Activated CD8-positive, alpha-beta T cell treated with anti-CD3 and anti-CD28 coated beads for 36 hours (primary cell): ENCODE results near the gene NAE1. TPM values are rescaled to one million over a fixed set of nuclear protein-coding genes. Genes with fewer than 3 reads are reported as not detected.

Source experiments
- ATAC-seq: fragments of 200-7000 bp; cut with Tn5 transposase; one replicate; pipeline ENCODE4 v1.10.0; 2021; ENCODE audit warnings: mild to moderate bottlenecking, moderate library complexity
- CTCF ChIA-PET: fragments of 350-600 bp; sonication (Branson Sonifier 250); formaldehyde crosslinking; loops from one replicate; lab custom pipeline; 2021; ENCODE audit warnings: antibody characterized with exemption; lab: Charles Lee
- POLR2A ChIA-PET: fragments of 350-600 bp; sonication (Branson Sonifier 250); formaldehyde crosslinking; loops from one replicate; lab custom pipeline; 2021; ENCODE audit warnings: antibody characterized with exemption; lab: Charles Lee
- DNase-seq: peaks from one replicate; pipeline ENCODE4 v3.0.0-alpha.2; 2020
- H3K27ac Mint-ChIP-seq: one replicate; pipeline ENCODE4 v1.8.0; 2021; ENCODE audit warnings: mild to moderate bottlenecking, mixed read lengths
- H3K27me3 Mint-ChIP-seq: one replicate; pipeline ENCODE4 v1.8.0; 2021; ENCODE audit warnings: mixed read lengths
- H3K36me3 Mint-ChIP-seq: one replicate; pipeline ENCODE4 v1.8.0; 2021; ENCODE audit warnings: low read depth, mixed read lengths
- H3K4me1 Mint-ChIP-seq: one replicate; pipeline ENCODE4 v1.8.0; 2021; ENCODE audit warnings: low read depth, mixed read lengths
- H3K4me3 Mint-ChIP-seq: one replicate; pipeline ENCODE4 v1.8.0; 2021; ENCODE audit warnings: mild to moderate bottlenecking, moderate library complexity, mixed read lengths
- H3K9me3 Mint-ChIP-seq: one replicate; pipeline ENCODE4 v1.8.0; 2021; ENCODE audit warnings: mixed read lengths
- intact Hi-C: fragments of 100-400 bp; cut with micrococcal nuclease; formaldehyde crosslinking; loops from one replicate; pipeline ENCODE4 v1.10.0; 2022
- total RNA-seq, 2 experiments: library from RNA; stranded (reverse); gene quantifications; one replicate each; pipeline ENCODE4 v1.2.3, GENCODE V29; 2021
- TF ChIP-seq, protein P1 (sequence below): fragments of 200-600 bp; IDR thresholded peaks from one replicate; pipeline ENCODE4 v1.8.0; 2022; ENCODE audit warnings: antibody characterized with exemption, mild to moderate bottlenecking

The NAE1 gene
- total RNA-seq, 2 experiments from 2014 or later = 115 to 123 TPM

DNA sequence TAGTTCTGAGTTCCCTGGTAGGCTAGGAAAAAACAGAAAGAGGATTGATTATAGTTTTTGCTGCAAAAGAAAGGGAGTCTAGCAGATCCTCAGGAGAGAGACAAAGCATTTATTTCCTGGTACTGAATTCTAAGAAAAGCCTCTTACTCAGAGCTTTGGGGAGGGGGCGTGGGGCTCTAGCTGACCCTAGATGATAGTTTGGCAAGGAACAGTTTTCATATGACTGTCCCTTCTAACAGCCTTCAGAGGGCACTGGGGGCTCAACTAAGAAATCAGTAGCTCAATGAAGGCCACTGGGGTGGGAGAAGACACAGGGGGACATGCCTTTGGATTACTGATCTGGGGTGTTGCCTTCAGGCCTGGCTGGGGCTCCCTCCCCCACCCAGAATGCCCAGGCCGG, 17.4 kb upstream of the NAE1 start:
- peaks cover 11% of the 10 kb centered on the region for H3K4me1 Mint-ChIP-seq
- ChIA-PET CTCF (interaction anchor here (5.3 to 9.2 kb wide), 2 partner anchors 18 to 19 kb away, joined by 41 to 71 read pairs; partner anchors contain the start of gene NAE1), POLR2A (no interaction called here)
- H3K9me3 Mint-ChIP-seq = no peaks in the 10 kb centered on the region
- ATAC-seq (peak; percentile 62), DNase-seq (peak; percentile 52)
- H3K36me3 Mint-ChIP-seq = no peaks in the 10 kb centered on the region
- H3K4me3 Mint-ChIP-seq = no peak overlapping the region
- H3K27me3 Mint-ChIP-seq = peaks cover 28% of the 10 kb centered on the region
- no peak overlapping the region for H3K27ac Mint-ChIP-seq
- TF ChIP-seq, protein P1, sequence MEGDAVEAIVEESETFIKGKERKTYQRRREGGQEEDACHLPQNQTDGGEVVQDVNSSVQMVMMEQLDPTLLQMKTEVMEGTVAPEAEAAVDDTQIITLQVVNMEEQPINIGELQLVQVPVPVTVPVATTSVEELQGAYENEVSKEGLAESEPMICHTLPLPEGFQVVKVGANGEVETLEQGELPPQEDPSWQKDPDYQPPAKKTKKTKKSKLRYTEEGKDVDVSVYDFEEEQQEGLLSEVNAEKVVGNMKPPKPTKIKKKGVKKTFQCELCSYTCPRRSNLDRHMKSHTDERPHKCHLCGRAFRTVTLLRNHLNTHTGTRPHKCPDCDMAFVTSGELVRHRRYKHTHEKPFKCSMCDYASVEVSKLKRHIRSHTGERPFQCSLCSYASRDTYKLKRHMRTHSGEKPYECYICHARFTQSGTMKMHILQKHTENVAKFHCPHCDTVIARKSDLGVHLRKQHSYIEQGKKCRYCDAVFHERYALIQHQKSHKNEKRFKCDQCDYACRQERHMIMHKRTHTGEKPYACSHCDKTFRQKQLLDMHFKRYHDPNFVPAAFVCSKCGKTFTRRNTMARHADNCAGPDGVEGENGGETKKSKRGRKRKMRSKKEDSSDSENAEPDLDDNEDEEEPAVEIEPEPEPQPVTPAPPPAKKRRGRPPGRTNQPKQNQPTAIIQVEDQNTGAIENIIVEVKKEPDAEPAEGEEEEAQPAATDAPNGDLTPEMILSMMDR = no peak
- intact Hi-C loops = no loop called here

DNA sequence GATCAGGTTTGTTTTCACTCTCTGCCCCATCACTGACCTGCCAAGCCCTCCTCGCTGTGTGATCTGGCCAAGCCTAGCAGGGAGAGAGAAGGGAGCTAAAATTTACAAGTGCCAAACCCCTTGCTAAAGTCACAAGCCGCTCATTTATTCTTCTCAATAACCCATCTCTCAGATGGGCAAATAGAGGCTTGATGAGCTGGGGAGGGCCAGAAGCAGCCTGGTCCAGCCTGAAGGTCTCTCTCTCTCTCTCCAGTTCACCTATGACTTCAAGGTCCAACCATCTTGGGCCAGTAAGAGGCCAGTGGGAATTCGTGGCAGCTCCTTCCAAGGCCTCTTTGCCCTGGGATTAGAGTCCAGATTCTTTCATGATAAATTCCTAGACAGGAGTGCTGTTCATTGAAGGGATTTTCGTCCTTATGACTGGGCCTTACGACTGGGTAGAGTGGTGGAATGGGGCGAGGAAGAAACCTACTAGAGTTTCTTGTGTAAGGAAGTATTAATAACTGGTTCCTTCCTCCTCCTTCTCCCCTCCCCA, 16.8 kb upstream of the NAE1 start:
- DNase-seq (no peak), ATAC-seq (no peak)
- Mint-ChIP-seq H3K36me3 (no peaks in the 10 kb centered on the region), H3K4me1 (peaks cover 11% of the 10 kb centered on the region), H3K4me3 (no peak overlapping the region), H3K27ac (no peak overlapping the region), H3K9me3 (no peaks in the 10 kb centered on the region), H3K27me3 (peaks cover 34% of the 10 kb centered on the region)
- POLR2A ChIA-PET = no interaction called here
- CTCF ChIA-PET = interaction anchor here (5.3 to 9.2 kb wide), 2 partner anchors 18 to 20 kb away, joined by 41 to 71 read pairs; partner anchors contain the start of gene NAE1
- intact Hi-C loops = no loop called here
- TF ChIP-seq, protein P1 = no peak

DNA sequence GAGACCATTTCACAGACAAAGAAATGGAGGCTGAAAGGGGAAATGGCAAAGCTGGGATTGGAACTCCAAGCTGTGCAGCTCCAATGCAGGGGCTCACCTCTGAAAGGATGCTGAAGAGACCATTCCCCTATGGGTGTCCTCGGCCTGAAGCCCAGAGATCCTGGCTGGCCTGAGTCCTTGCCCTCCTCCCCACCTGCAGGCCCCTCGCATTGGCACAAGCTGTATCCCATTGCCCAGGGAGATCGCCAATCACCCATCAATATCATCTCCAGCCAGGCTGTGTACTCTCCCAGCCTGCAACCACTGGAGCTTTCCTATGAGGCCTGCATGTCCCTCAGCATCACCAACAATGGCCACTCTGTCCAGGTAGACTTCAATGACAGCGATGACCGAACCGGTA, 16.1 kb upstream of the NAE1 start:
- TF ChIP-seq, protein P1 = no peak
- Mint-ChIP-seq H3K36me3 (no peaks in the 10 kb centered on the region), H3K4me1 (peaks cover 11% of the 10 kb centered on the region), H3K4me3 (no peak overlapping the region), H3K27me3 (peaks cover 37% of the 10 kb centered on the region), H3K9me3 (no peaks in the 10 kb centered on the region), H3K27ac (no peak overlapping the region)
- DNase-seq = no peak
- intact Hi-C loops = no loop called here
- CTCF ChIA-PET = interaction anchor here (5.3 to 9.2 kb wide), 2 partner anchors 17 to 21 kb away, joined by 41 to 71 read pairs; partner anchors contain the start of gene NAE1
- no peak for ATAC-seq
- POLR2A ChIA-PET = no interaction called here

DNA sequence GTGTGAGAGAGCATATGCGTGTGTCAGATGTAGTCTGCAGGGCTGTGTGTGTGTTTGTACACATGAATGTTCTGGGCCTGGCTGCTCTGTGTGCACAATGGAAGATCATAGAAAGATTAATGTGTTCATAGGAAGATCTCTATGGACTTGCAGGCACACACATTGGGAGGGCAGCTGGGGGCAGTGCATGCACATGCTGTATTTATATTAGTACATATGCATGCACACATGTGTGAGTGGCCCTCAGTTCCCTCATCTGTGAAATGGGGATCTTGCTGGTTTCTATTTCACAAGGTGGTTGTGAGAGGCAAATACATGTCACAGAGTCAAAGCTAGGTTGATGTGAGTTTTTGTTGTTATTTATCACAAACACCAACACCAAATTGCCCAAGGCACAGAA, 15.5 kb upstream of the NAE1 start:
- Mint-ChIP-seq H3K27ac (no peak overlapping the region), H3K27me3 (peaks cover 37% of the 10 kb centered on the region), H3K4me1 (peaks cover 11% of the 10 kb centered on the region), H3K9me3 (no peaks in the 10 kb centered on the region), H3K36me3 (no peaks in the 10 kb centered on the region), H3K4me3 (no peak overlapping the region)
- DNase-seq (no peak), ATAC-seq (no peak)
- ChIA-PET CTCF (interaction anchor here (5.3 to 9.2 kb wide), 2 partner anchors 17 to 21 kb away, joined by 41 to 71 read pairs; partner anchors contain the start of gene NAE1), POLR2A (no interaction called here)
- TF ChIP-seq, protein P1 = no peak
- intact Hi-C loops = no loop called here

DNA sequence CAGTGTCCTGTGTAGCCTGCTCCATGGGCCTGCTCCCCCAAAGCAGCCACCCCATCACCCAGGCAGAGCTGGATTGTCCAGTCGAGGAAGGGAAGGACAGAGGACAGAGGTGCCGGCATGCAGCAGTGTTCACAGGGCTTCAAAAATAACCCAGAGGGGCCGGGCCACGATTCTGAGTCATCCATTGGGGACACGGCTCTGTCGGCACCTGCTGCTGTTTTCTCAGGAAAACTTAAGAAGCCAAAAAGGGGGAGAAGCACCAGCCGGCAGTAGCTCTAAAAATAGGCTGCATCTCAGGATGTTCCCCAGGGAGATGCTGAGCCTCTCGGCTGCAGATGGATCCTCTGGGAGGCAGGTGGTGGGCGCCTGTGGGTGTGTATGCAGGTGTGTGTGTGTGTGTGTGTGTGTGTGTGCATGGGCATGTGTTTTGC, 15.0 kb upstream of the NAE1 start:
- TF ChIP-seq, protein P1 = no peak
- H3K27me3 Mint-ChIP-seq = peaks cover 37% of the 10 kb centered on the region
- no peak for ATAC-seq
- no peak overlapping the region for H3K4me3 Mint-ChIP-seq
- ChIA-PET CTCF (interaction anchor here (1.8 to 9.2 kb wide), 3 partner anchors 16 to 27 kb away, joined by 7 to 71 read pairs (median 41); partner anchors contain the start of gene NAE1), POLR2A (interaction anchor here (1.0 kb wide), 1 partner anchor 8 kb away, joined by 3 read pairs; no protein-coding TSS in a partner anchor)
- no peak overlapping the region for H3K27ac Mint-ChIP-seq
- no peaks in the 10 kb centered on the region for H3K36me3 Mint-ChIP-seq
- peaks cover 11% of the 10 kb centered on the region for H3K4me1 Mint-ChIP-seq
- no peak for DNase-seq
- intact Hi-C loops = no loop called here
- H3K9me3 Mint-ChIP-seq = no peaks in the 10 kb centered on the region
